NCI-H510A treated with DMSO at 0.1 percent for 48 hours (cell line): ENCODE data around the gene KRTAP5-2.

ENCODE experiments used
- DNase-seq: peaks from one replicate; lab custom pipeline; 2025; lab: John Stamatoyannopoulos, UW

The KRTAP5-2 gene

GRCh38 chr11:1556278-1556902 lies 41.7 kb downstream of the KRTAP5-2 start:
- no peak for DNase-seq

GRCh38 chr11:1555713-1556153 lies 42.4 kb downstream of the KRTAP5-2 start:
- DNase-seq = no peak

- DNase-seq = no peak
Observed at GRCh38 chr11:1554981-1555712, 42.9 kb downstream of the KRTAP5-2 start.

- peak; percentile 39 for DNase-seq
Observed at GRCh38 chr11:1553808-1554594, 44.1 kb downstream of the KRTAP5-2 start.

- no peak for DNase-seq
Observed at GRCh38 chr11:1549338-1550330, 48.5 kb downstream of the KRTAP5-2 start.

- DNase-seq = peak; percentile 56
Observed at GRCh38 chr11:1548221-1549070, 49.6 kb downstream of the KRTAP5-2 start.

GRCh38 chr11:1547467-1548098 lies 50.5 kb downstream of the KRTAP5-2 start:
- DNase-seq = no peak
